ENCODE measurements around the gene GABRQ. TPM values are rescaled to one million over a fixed set of nuclear protein-coding genes. Genes with fewer than 3 reads are reported as not detected.
"Not testable (repeated sequence)": the region's sequence is repeated elsewhere in the genome, so short reads cannot be mapped to it uniquely, and the experiment has no call there.

The GABRQ gene
- total RNA-seq, 1 donor from 2014 or later = not detected

- intact Hi-C loops (cut with DNase I) = no loop called here
- DNase-seq (ENCODE audit: low spot score) = no peak
Measured at GRCh38 chrX:152656087-152656486, 18.4 kb downstream of the GABRQ start.

GRCh38 chrX:152656890-152657289 lies 19.2 kb downstream of the GABRQ start:
- intact Hi-C loops (cut with DNase I) = no loop called here
- DNase-seq (ENCODE audit: low spot score) = no peak

GRCh38 chrX:152658302-152658701 lies 20.6 kb downstream of the GABRQ start:
- DNase-seq (ENCODE audit: low spot score) = no peak
- intact Hi-C loops (cut with DNase I) = no loop called here

DNA sequence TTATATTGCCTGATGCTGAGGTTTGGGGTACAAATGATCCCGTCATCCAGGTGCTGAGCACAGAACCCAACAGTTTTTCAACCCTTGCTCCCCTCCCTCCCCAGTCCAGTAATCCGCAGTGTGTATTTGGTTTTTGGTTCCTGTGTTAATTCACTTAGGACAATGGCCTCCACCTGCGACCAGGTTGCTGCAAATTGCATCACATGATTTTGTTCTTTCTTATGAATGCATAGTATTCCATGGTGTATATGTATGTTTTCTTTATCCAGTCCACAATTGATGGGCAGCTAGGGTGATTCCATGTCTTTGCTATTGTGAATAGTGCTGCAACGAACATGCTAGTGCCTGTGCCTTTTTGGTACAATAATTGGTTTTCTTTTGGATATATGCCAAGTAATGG lies 25.4 kb downstream of the GABRQ start:
- DNase-seq (ENCODE audit: low spot score) = no peak
- intact Hi-C loops (cut with DNase I) = no loop called here

GRCh38 chrX:152674135-152674534 lies 36.4 kb downstream of the GABRQ start:
- intact Hi-C loops (cut with DNase I) = no loop called here
- DNase-seq (ENCODE audit: low spot score) = no peak

GRCh38 chrX:152674652-152675051 lies 37.0 kb downstream of the GABRQ start:
- intact Hi-C loops (cut with DNase I); DNase-seq (ENCODE audit: low spot score): not testable (repeated sequence)

GRCh38 chrX:152681012-152681411 lies 43.3 kb downstream of the GABRQ start:
- DNase-seq (ENCODE audit: low spot score); intact Hi-C loops (cut with DNase I): not testable (repeated sequence)

GRCh38 chrX:152697952-152698931 lies 60.5 kb downstream of the GABRQ start, which contains the start of gene MAGEA3:
TSS of gene MAGEA3 (plus strand) at chrX:152698794. CDS start at chrX:152700833, 2,039 bp downstream.
- intact Hi-C loops (cut with DNase I); DNase-seq (ENCODE audit: low spot score): not testable (repeated sequence)

- peak; percentile 70 for DNase-seq (ENCODE audit: low spot score)
- intact Hi-C loops (cut with DNase I) = not testable (repeated sequence)
Measured at GRCh38 chrX:152700390-152700789, 62.7 kb downstream of the GABRQ start.

GRCh38 chrX:152706500-152706899 lies 68.8 kb downstream of the GABRQ start:
- intact Hi-C loops (cut with DNase I); DNase-seq (ENCODE audit: low spot score): not testable (repeated sequence)

Other genes with a start within 250 kb of the GABRQ start
- not detected for gene GABRA3, start 186.6 kb upstream of the GABRQ start, total RNA-seq
- gene MAGEA3, start 60.9 kb downstream of the GABRQ start, total RNA-seq = not detected
- not detected for gene CSAG2, start 71.4 kb downstream of the GABRQ start, total RNA-seq
- gene MAGEA2B, start 76.7 kb downstream of the GABRQ start, total RNA-seq = not detected
- gene CSAG1, start 95.8 kb downstream of the GABRQ start, total RNA-seq = not detected
- not detected for gene MAGEA12, start 95.9 kb downstream of the GABRQ start, total RNA-seq
- not detected for gene MAGEA2, start 115.9 kb downstream of the GABRQ start, total RNA-seq
- gene CSAG3, start 121.3 kb downstream of the GABRQ start, total RNA-seq = not detected
- gene MAGEA6, start 131.8 kb downstream of the GABRQ start, total RNA-seq = not detected
- 22.3 TPM for gene CETN2, start 192.9 kb downstream of the GABRQ start, total RNA-seq
- 12.5 TPM for gene NSDHL, start 193.2 kb downstream of the GABRQ start, total RNA-seq

Data from cardiac septum (tissue), 1 donor.